ENCODE data around the gene CREG2.

CREG2 gene

DNA sequence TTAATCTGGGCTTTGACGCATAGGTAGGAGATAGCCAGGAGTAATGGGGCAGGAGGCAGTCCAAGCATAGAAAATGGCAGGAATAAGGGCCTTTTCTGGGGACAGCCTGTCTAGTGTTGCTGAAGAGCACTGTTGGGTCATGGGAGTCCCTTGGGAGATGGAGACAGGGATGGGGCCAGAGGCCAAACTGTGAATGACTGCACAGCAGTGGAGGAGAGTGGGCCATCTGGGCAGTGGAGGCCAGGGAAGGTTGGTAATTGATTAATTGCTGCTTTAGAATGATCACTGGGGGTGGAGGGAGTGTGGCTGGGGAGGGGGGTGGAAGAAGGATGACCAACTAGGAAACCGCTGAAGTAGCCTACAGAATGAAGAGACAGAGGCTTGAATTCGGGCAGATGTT lies 28.6 kb upstream of the CREG2 start:
- Histone ChIP-seq H3K4me1 (ENCODE audit: low read length) (no peaks in the 10 kb centered on the region), H3K9me2 (replicated peaks; ENCODE audit: insufficient read depth, low read length) (no peaks in the 10 kb centered on the region), H3K4me3 (ENCODE audit: low read length) (no peak overlapping the region), H2AFZ (ENCODE audit: low read length) (no peak overlapping the region), H3K4me2 (ENCODE audit: low read depth, low read length) (no peak overlapping the region), H3K9me3 (replicated peaks; ENCODE audit: insufficient read depth, low read length) (no peaks in the 10 kb centered on the region), H3K27ac (ENCODE audit: low read length) (no peak overlapping the region), H4K20me1 (ENCODE audit: insufficient read depth, low read length) (no peaks in the 10 kb centered on the region), H3K9ac (ENCODE audit: low read length) (no peak overlapping the region), H3K79me2 (ENCODE audit: low read length) (no peaks in the 10 kb centered on the region), H3F3A (ENCODE audit: insufficient read depth, low read length) (no peaks in the 10 kb centered on the region), H3K27me3 (replicated peaks; ENCODE audit: insufficient read depth, low read length) (no peaks in the 10 kb centered on the region), H3K36me3 (replicated peaks; ENCODE audit: insufficient read depth, low read length) (no peaks in the 10 kb centered on the region)
- TF ChIP-seq, protein P1, sequence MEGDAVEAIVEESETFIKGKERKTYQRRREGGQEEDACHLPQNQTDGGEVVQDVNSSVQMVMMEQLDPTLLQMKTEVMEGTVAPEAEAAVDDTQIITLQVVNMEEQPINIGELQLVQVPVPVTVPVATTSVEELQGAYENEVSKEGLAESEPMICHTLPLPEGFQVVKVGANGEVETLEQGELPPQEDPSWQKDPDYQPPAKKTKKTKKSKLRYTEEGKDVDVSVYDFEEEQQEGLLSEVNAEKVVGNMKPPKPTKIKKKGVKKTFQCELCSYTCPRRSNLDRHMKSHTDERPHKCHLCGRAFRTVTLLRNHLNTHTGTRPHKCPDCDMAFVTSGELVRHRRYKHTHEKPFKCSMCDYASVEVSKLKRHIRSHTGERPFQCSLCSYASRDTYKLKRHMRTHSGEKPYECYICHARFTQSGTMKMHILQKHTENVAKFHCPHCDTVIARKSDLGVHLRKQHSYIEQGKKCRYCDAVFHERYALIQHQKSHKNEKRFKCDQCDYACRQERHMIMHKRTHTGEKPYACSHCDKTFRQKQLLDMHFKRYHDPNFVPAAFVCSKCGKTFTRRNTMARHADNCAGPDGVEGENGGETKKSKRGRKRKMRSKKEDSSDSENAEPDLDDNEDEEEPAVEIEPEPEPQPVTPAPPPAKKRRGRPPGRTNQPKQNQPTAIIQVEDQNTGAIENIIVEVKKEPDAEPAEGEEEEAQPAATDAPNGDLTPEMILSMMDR (IDR thresholded peaks at IDR 0.05; ENCODE audit: low read length), result no peak
- no peak for TF ChIP-seq EZH2phosphoT487 (IDR thresholded peaks at IDR 0.05; ENCODE audit: low read length)
- no peak for TF ChIP-seq EZH2 (optimal IDR thresholded peaks at IDR 0.05; ENCODE audit: low read depth, low read length)
- no peak for DNase-seq

DNA sequence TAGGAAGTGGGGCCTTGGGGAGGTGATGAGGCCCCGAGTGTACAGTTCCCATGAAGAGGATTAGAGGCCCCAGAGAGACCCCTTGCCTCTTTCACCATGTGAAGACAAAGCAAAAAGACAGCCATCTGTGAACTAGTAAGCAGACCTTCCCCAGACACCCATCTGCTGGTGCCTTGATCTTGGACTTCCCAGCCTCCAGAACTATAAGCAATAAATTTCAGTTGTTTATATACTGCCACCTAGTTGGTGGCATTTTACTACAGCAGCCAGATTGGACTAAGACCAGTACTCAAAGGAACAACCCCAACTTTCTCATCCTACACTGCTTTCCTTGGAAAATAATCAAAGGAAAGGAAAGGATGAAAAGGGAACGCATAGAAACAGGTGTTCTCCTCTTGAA lies 27.9 kb upstream of the CREG2 start:
- Histone ChIP-seq H4K20me1 (ENCODE audit: insufficient read depth, low read length) (no peaks in the 10 kb centered on the region), H3K4me1 (ENCODE audit: low read length) (no peaks in the 10 kb centered on the region), H3K36me3 (replicated peaks; ENCODE audit: insufficient read depth, low read length) (no peaks in the 10 kb centered on the region), H3K27ac (ENCODE audit: low read length) (no peak overlapping the region), H3K9me3 (replicated peaks; ENCODE audit: insufficient read depth, low read length) (no peaks in the 10 kb centered on the region), H2AFZ (ENCODE audit: low read length) (no peak overlapping the region), H3K79me2 (ENCODE audit: low read length) (no peaks in the 10 kb centered on the region), H3K27me3 (replicated peaks; ENCODE audit: insufficient read depth, low read length) (no peaks in the 10 kb centered on the region), H3F3A (ENCODE audit: insufficient read depth, low read length) (no peaks in the 10 kb centered on the region), H3K9me2 (replicated peaks; ENCODE audit: insufficient read depth, low read length) (no peaks in the 10 kb centered on the region), H3K9ac (ENCODE audit: low read length) (no peak overlapping the region), H3K4me3 (ENCODE audit: low read length) (no peak overlapping the region), H3K4me2 (ENCODE audit: low read depth, low read length) (no peak overlapping the region)
- DNase-seq, result no peak
- TF ChIP-seq EZH2 (optimal IDR thresholded peaks at IDR 0.05; ENCODE audit: low read depth, low read length), result no peak
- TF ChIP-seq, protein P1 (IDR thresholded peaks at IDR 0.05; ENCODE audit: low read length), result no peak
- no peak for TF ChIP-seq EZH2phosphoT487 (IDR thresholded peaks at IDR 0.05; ENCODE audit: low read length)

DNA sequence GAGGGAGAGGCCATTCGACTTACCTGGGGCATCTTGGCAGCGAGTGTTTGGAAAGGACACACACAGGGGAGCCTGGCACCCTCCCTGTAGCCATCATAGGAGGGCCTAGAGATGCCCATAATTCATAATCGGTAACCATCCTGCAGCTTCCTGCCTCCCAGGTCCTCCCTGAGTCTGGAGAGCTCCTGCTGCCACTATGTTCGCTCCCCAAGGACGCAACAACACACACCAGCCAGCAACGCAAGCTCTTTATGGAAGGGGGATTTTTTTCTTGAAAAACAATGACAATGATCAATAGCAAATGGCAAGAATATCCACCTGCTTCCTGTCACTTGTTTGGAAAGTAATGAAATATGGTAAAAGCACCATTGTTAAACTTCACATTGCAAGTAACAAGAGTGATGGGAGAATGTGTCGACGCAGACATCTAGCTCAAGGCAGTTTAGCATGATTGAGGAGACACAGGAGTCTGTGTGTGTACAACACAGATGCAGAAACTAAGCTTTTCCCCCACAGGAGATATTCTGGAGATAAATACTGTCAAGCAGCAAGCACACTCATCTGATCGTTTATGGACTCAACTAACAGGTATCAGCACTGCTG lies 24.9 kb upstream of the CREG2 start:
- Histone ChIP-seq H4K20me1 (ENCODE audit: insufficient read depth, low read length) (no peaks in the 10 kb centered on the region), H3K36me3 (replicated peaks; ENCODE audit: insufficient read depth, low read length) (no peaks in the 10 kb centered on the region), H3K9me3 (replicated peaks; ENCODE audit: insufficient read depth, low read length) (no peaks in the 10 kb centered on the region), H2AFZ (ENCODE audit: low read length) (no peak overlapping the region), H3F3A (ENCODE audit: insufficient read depth, low read length) (no peaks in the 10 kb centered on the region), H3K9me2 (replicated peaks; ENCODE audit: insufficient read depth, low read length) (no peaks in the 10 kb centered on the region), H3K79me2 (ENCODE audit: low read length) (no peaks in the 10 kb centered on the region), H3K4me1 (ENCODE audit: low read length) (no peaks in the 10 kb centered on the region), H3K4me2 (ENCODE audit: low read depth, low read length) (no peak overlapping the region), H3K27me3 (replicated peaks; ENCODE audit: insufficient read depth, low read length) (no peaks in the 10 kb centered on the region), H3K4me3 (ENCODE audit: low read length) (no peak overlapping the region), H3K27ac (ENCODE audit: low read length) (no peak overlapping the region), H3K9ac (ENCODE audit: low read length) (no peak overlapping the region)
- DNase-seq, result no peak
- TF ChIP-seq EZH2 (optimal IDR thresholded peaks at IDR 0.05; ENCODE audit: low read depth, low read length) (no peak), EZH2phosphoT487 (IDR thresholded peaks at IDR 0.05; ENCODE audit: low read length) (no peak)
- TF ChIP-seq, protein P1 (IDR thresholded peaks at IDR 0.05; ENCODE audit: low read length), result no peak
